Suprapubic skin (tissue), 4 donors: ENCODE measurements around the gene NEGR1.

Experiments used
- EP300 ChIP-seq: sonication (generic); formaldehyde crosslinking; IDR thresholded peaks from one replicate; pipeline ENCODE4 v1.6.1; 2017; ENCODE audit warnings: antibody characterized with exemption
- POLR2A ChIP-seq, 2 donors: fragments of 450-650 bp; IDR thresholded peaks; one replicate each; pipeline ENCODE4 v1.6.1; 2017; ENCODE audit warnings: antibody characterized with exemption in 2 of 2, mild to moderate bottlenecking in 2 of 2, moderate library complexity in 2 of 2
- POLR2AphosphoS5 ChIP-seq, 3 donors: sonication (generic); formaldehyde crosslinking; IDR thresholded peaks; one replicate each; pipeline ENCODE4 v1.6.1; 2017; ENCODE audit warnings: antibody characterized with exemption in 3 of 3
- TF ChIP-seq, protein P1 (sequence below), 2 donors: fragments of 200-600 bp in 1 of 2; fragments of 450-650 bp in 1 of 2; sonication (generic) in 1 of 2; IDR thresholded peaks; one replicate each; pipeline ENCODE4 v1.5.1; 2016 to 2019; ENCODE audit warnings: antibody characterized with exemption in 2 of 2, mild to moderate bottlenecking in 1 of 2, moderate library complexity in 1 of 2

DNA sequence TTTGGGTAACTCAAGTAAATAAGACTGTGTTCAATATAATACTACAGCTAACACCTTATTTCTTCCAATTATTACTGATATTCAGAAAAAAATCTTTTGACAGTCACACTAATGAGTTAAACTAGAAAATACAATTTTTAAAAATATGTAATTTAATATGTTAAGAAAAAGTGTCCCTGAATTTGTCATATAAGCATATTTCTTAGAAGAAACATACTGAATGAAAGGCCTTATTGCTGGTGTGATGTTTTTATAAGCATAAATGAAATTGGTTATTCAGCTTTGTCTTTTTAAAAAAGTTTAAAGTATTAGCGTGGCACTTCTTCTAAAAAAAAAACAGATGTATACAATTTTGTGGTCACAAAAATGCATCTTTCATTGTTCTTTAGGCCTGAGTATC is 267.3 kb downstream of the NEGR1 start:
- TF ChIP-seq POLR2A (IDR thresholded peaks at IDR 0.05) (no peak), POLR2AphosphoS5 (IDR thresholded peaks at IDR 0.05) (no peak), EP300 (no peak)
- TF ChIP-seq, protein P1, sequence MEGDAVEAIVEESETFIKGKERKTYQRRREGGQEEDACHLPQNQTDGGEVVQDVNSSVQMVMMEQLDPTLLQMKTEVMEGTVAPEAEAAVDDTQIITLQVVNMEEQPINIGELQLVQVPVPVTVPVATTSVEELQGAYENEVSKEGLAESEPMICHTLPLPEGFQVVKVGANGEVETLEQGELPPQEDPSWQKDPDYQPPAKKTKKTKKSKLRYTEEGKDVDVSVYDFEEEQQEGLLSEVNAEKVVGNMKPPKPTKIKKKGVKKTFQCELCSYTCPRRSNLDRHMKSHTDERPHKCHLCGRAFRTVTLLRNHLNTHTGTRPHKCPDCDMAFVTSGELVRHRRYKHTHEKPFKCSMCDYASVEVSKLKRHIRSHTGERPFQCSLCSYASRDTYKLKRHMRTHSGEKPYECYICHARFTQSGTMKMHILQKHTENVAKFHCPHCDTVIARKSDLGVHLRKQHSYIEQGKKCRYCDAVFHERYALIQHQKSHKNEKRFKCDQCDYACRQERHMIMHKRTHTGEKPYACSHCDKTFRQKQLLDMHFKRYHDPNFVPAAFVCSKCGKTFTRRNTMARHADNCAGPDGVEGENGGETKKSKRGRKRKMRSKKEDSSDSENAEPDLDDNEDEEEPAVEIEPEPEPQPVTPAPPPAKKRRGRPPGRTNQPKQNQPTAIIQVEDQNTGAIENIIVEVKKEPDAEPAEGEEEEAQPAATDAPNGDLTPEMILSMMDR (IDR thresholded peaks at IDR 0.05), result no peak
